ENCODE measurements around the gene GPM6B.

GPM6B gene

GRCh38 chrX:13859724-13860123, 42.8 kb upstream of the GPM6B start:
- H3K4me2 ChIP-seq (ENCODE audit: low read depth, low read length, poor library complexity, severe bottlenecking): no peak overlapping the region

GRCh38 chrX:13857804-13858203, 40.9 kb upstream of the GPM6B start:
- Histone ChIP-seq H3K79me2 (ENCODE audit: insufficient read depth, low read length) (no peaks in the 10 kb centered on the region), H2AFZ (ENCODE audit: low read depth, low read length, severe bottlenecking) (no peak overlapping the region), H3F3A (ENCODE audit: insufficient read depth) (no peaks in the 10 kb centered on the region), H3K9me2 (replicated peaks; ENCODE audit: insufficient read depth, low read length) (no peaks in the 10 kb centered on the region), H3K27me3 (ENCODE audit: low read length) (no peaks in the 10 kb centered on the region), H3K36me3 (ENCODE audit: low read length) (no peaks in the 10 kb centered on the region), H4K20me1 (ENCODE audit: low read depth, low read length) (no peaks in the 10 kb centered on the region), H3K27ac (ENCODE audit: low read depth, low read length) (no peak overlapping the region), H3K4me2 (ENCODE audit: low read depth, low read length, poor library complexity, severe bottlenecking) (no peak overlapping the region), H3K9me3 (ENCODE audit: insufficient read depth, low read length) (no peaks in the 10 kb centered on the region), H3K9ac (ENCODE audit: low read length) (no peak overlapping the region), H3K4me3 (ENCODE audit: insufficient read depth, low read length, poor library complexity, severe bottlenecking) (no peak overlapping the region)
- TF ChIP-seq CTCF (IDR thresholded peaks at IDR 0.05; ENCODE audit: insufficient read depth, low read length, poor library complexity, severe bottlenecking): no peak
- no peak for TF ChIP-seq EZH2phosphoT487 (conservative IDR thresholded peaks at IDR 0.05; ENCODE audit: low read length)

More at GRCh38 chrX:13859724-13860123, 42.8 kb upstream of the GPM6B start:
- H4K20me1 ChIP-seq (ENCODE audit: low read depth, low read length): no peaks in the 10 kb centered on the region
- no peaks in the 10 kb centered on the region for H3F3A ChIP-seq (ENCODE audit: insufficient read depth)
- no peaks in the 10 kb centered on the region for H3K79me2 ChIP-seq (ENCODE audit: insufficient read depth, low read length)
- H3K36me3 ChIP-seq (ENCODE audit: low read length): no peaks in the 10 kb centered on the region
- no peak overlapping the region for H3K4me3 ChIP-seq (ENCODE audit: insufficient read depth, low read length, poor library complexity, severe bottlenecking)
- H3K27ac ChIP-seq (ENCODE audit: low read depth, low read length): no peak overlapping the region
- H3K9me3 ChIP-seq (ENCODE audit: insufficient read depth, low read length): no peaks in the 10 kb centered on the region
- H3K9me2 ChIP-seq (replicated peaks; ENCODE audit: insufficient read depth, low read length): no peaks in the 10 kb centered on the region
- no peak overlapping the region for H3K9ac ChIP-seq (ENCODE audit: low read length)
- TF ChIP-seq EZH2phosphoT487 (conservative IDR thresholded peaks at IDR 0.05; ENCODE audit: low read length) (no peak), CTCF (IDR thresholded peaks at IDR 0.05; ENCODE audit: insufficient read depth, low read length, poor library complexity, severe bottlenecking) (no peak)
- no peaks in the 10 kb centered on the region for H3K27me3 ChIP-seq (ENCODE audit: low read length)
- H2AFZ ChIP-seq (ENCODE audit: low read depth, low read length, severe bottlenecking): no peak overlapping the region

- Histone ChIP-seq H4K20me1 (ENCODE audit: low read depth, low read length) (no peaks in the 10 kb centered on the region), H3K36me3 (ENCODE audit: low read length) (no peaks in the 10 kb centered on the region), H2AFZ (ENCODE audit: low read depth, low read length, severe bottlenecking) (no peak overlapping the region), H3K4me3 (ENCODE audit: insufficient read depth, low read length, poor library complexity, severe bottlenecking) (no peak overlapping the region), H3K79me2 (ENCODE audit: insufficient read depth, low read length) (no peaks in the 10 kb centered on the region), H3F3A (ENCODE audit: insufficient read depth) (no peaks in the 10 kb centered on the region), H3K9ac (ENCODE audit: low read length) (no peak overlapping the region), H3K4me2 (ENCODE audit: low read depth, low read length, poor library complexity, severe bottlenecking) (no peak overlapping the region), H3K9me3 (ENCODE audit: insufficient read depth, low read length) (no peaks in the 10 kb centered on the region), H3K27me3 (ENCODE audit: low read length) (no peaks in the 10 kb centered on the region), H3K9me2 (replicated peaks; ENCODE audit: insufficient read depth, low read length) (no peaks in the 10 kb centered on the region), H3K27ac (ENCODE audit: low read depth, low read length) (no peak overlapping the region)
- TF ChIP-seq CTCF (IDR thresholded peaks at IDR 0.05; ENCODE audit: insufficient read depth, low read length, poor library complexity, severe bottlenecking): no peak
- no peak for TF ChIP-seq EZH2phosphoT487 (conservative IDR thresholded peaks at IDR 0.05; ENCODE audit: low read length)
These were observed 39.0 kb upstream of the GPM6B start for GRCh38 chrX:13855689-13856450.
